Measurements from ENCODE around the gene PARD3. TPM values are rescaled to one million over a fixed set of nuclear protein-coding genes. Genes with fewer than 3 reads are reported as not detected.

The PARD3 gene
- total and polyA plus RNA-seq, 2 experiments from 2014 or later: 6.3 to 21.2 TPM

DNA sequence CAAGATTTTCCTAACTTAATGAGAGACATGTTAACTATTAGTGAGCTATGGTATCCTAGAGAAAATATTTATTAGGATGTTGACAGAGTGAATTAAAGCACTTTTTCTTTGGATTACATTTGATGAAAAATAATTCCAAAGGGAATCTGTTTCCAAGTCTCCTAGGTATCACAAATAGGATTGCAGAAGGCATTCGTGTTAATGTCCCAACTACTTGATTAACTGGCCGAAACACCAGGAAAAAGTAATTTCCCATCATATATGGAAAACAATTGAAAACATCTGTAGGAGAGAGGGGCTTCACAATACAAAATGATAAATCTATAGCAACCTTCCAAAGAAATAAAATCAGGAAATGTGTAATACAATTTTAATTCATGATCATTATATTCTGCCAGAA, 406.7 kb downstream of the PARD3 start:
- Histone ChIP-seq H2AFZ (no peak overlapping the region), H3K4me3 (no peak overlapping the region), H3K4me2 (ENCODE audit: unreplicated experiment) (no peak overlapping the region), H3K9me2 (ENCODE audit: insufficient read depth) (no peaks in the 10 kb centered on the region), H3K79me2 (ENCODE audit: insufficient read depth) (no peaks in the 10 kb centered on the region), H3K9me3 (ENCODE audit: low read depth) (no peaks in the 10 kb centered on the region), H3K4me1 (ENCODE audit: insufficient read depth) (peaks cover 7% of the 10 kb centered on the region; the same call in 1 of the 2 replicates), H4K20me1 (ENCODE audit: insufficient read depth) (no peaks in the 10 kb centered on the region), H3K36me3 (ENCODE audit: low read depth) (no peaks in the 10 kb centered on the region), H3F3A (ENCODE audit: insufficient read depth) (no peaks in the 10 kb centered on the region), H3K27ac (no peak overlapping the region), H3K9ac (no peak overlapping the region), H3K27me3 (replicated peaks; ENCODE audit: insufficient read depth) (no peaks in the 10 kb centered on the region)
- WGBS, 2 experiments (ENCODE audit: low coverage in 1 of 2, low lambda C conversion rate in 2 of 2, missing lambda C conversion rate in 2 of 2): 67% methylated on average over 2 of the region's 2 CpGs
- TF ChIP-seq EZH2 (IDR thresholded peaks at IDR 0.05; ENCODE audit: insufficient read depth, poor library complexity, severe bottlenecking) (no peak), EZH2phosphoT487 (IDR thresholded peaks at IDR 0.05; ENCODE audit: insufficient read depth, low read depth) (no peak)
- no peak for DNase-seq
- in situ Hi-C loops (cut with MboI): no loop called here

DNA sequence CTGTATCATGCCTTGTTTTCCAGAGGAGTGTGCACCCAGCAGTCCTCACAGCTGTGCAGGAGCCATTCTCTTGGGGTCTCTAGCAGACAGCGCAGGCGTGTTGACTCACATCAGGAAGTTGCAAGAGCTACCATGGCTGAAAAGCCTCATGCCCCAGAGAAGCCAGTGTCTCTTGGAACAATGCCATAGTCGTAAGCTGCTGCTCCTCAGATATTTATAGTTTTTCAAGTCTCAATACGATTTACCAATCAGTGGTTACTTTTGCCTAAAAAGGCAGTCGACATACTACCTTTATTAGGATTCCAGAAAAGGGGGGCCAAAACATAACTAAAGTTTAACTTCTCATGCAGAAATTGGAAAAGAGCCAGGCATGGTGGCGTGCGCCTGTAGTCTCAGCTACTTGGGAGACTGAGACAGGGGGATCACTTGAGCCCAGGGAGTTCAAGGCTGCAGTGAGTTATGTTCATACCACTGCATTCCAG, 407.7 kb downstream of the PARD3 start:
- H3K4me1 ChIP-seq (ENCODE audit: insufficient read depth): peaks cover 7% of the 10 kb centered on the region; the same call in 1 of the 2 replicates
- no peaks in the 10 kb centered on the region for H3K36me3 ChIP-seq (ENCODE audit: low read depth)
- H3K4me2 ChIP-seq (ENCODE audit: unreplicated experiment): no peak overlapping the region
- DNase-seq: no peak
- no peaks in the 10 kb centered on the region for H4K20me1 ChIP-seq (ENCODE audit: insufficient read depth)
- no peaks in the 10 kb centered on the region for H3F3A ChIP-seq (ENCODE audit: insufficient read depth)
- no peaks in the 10 kb centered on the region for H3K9me3 ChIP-seq (ENCODE audit: low read depth)
- no peaks in the 10 kb centered on the region for H3K79me2 ChIP-seq (ENCODE audit: insufficient read depth)
- H3K9ac ChIP-seq: no peak overlapping the region
- H3K27ac ChIP-seq: no peak overlapping the region
- H3K27me3 ChIP-seq (replicated peaks; ENCODE audit: insufficient read depth): no peaks in the 10 kb centered on the region
- WGBS, 2 experiments (ENCODE audit: low coverage in 1 of 2, low lambda C conversion rate in 2 of 2, missing lambda C conversion rate in 2 of 2): 75 to 78% methylated on average over 7 of the region's 7 CpGs
- H3K9me2 ChIP-seq (ENCODE audit: insufficient read depth): no peaks in the 10 kb centered on the region
- no peak overlapping the region for H3K4me3 ChIP-seq
- TF ChIP-seq EZH2phosphoT487 (IDR thresholded peaks at IDR 0.05; ENCODE audit: insufficient read depth, low read depth) (no peak), EZH2 (IDR thresholded peaks at IDR 0.05; ENCODE audit: insufficient read depth, poor library complexity, severe bottlenecking) (no peak)
- in situ Hi-C loops (cut with MboI): no loop called here
- no peak overlapping the region for H2AFZ ChIP-seq

DNA sequence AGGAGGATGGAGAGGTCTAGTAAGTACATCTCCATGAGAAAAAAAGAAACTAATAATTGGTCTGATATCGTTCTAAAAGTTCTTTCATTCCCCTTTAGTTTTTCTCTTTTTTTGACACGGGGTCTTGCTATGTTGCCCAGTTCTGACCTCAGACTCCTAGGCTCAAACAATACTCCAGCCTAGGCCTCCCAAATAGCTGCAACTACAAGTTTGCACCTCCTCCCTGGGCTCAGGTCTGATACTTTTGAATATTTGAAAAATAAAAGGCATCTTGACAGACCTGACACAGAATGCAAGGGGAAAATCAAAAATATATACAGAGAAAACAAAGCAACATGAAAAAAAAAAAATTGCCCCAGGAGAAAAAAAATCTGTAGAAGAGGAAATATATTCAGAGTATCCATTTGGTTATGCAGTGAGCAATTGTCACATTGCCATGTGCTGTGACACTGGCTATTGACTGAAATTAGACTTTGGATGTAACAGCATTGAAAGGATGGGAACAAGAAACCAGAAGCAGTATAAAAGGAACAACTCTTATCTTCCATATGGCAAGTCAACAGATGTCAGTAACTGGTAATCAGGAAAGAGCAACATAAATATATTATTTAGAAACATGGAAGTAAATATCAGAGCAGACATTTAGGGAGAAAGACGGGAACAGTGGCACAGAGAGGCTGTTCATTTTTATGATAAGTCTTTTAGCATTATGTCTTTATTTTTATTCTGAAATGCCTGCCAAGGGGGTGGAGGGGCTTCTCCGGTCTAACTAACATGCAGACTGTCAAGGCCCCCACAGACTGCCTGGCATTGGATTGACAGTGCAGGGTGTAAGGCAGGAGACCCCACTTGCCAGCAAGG, 408.4 kb downstream of the PARD3 start:
- TF ChIP-seq EZH2 (IDR thresholded peaks at IDR 0.05; ENCODE audit: insufficient read depth, poor library complexity, severe bottlenecking) (no peak), EZH2phosphoT487 (IDR thresholded peaks at IDR 0.05; ENCODE audit: insufficient read depth, low read depth) (no peak)
- Histone ChIP-seq H3K9me2 (ENCODE audit: insufficient read depth) (no peaks in the 10 kb centered on the region), H3K9me3 (ENCODE audit: low read depth) (no peaks in the 10 kb centered on the region), H3F3A (ENCODE audit: insufficient read depth) (no peaks in the 10 kb centered on the region), H3K27me3 (replicated peaks; ENCODE audit: insufficient read depth) (no peaks in the 10 kb centered on the region), H4K20me1 (ENCODE audit: insufficient read depth) (no peaks in the 10 kb centered on the region), H2AFZ (no peak overlapping the region), H3K9ac (no peak overlapping the region), H3K36me3 (ENCODE audit: low read depth) (no peaks in the 10 kb centered on the region), H3K4me2 (ENCODE audit: unreplicated experiment) (no peak overlapping the region), H3K4me1 (ENCODE audit: insufficient read depth) (peaks cover 7% of the 10 kb centered on the region; the same call in 1 of the 2 replicates), H3K4me3 (no peak overlapping the region), H3K27ac (no peak overlapping the region), H3K79me2 (ENCODE audit: insufficient read depth) (no peaks in the 10 kb centered on the region)
- in situ Hi-C loops (cut with MboI): no loop called here
- 73 to 75% methylated on average over 4 of the region's 4 CpGs for WGBS, 2 experiments (ENCODE audit: low coverage in 1 of 2, low lambda C conversion rate in 2 of 2, missing lambda C conversion rate in 2 of 2)
- DNase-seq: no peak

DNA sequence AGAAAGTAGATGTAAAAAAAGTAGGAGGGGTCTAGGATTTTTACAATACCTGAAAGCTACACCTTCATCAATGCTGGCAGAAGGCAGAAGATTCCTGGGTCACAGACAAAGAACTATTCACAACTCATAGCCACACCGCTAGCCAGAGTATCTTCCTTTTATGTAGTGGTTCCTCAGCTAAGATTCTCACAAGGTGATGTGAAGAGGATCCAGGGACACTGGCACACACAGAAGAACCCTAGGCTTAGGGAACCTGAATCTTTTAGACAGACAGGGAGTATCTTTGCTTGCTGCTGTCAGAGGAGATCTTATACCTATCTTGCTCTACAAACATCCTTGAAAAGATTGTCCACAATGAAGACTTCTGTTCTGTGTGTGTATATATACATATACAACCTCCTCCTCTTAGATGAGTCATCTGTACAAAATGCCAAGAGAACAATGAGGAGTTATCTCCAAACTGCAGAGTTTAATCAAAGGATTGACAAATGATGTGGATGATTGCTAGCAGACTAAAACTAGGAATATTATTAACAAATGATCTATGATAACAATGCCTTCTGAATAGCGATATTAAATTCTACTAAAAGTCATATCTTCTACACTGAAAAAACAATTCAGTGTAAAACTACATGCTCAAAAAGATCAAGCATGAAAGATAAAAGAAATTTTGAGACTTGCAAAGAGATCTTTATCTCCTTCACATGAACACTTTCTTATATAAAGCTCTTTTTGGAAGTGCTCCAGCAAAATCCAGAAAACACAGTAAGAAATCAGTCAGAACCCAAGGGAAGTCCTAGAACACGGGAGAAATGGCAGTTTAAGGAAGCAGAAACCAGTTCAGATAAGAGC, 409.3 kb downstream of the PARD3 start:
- Histone ChIP-seq H3K79me2 (ENCODE audit: insufficient read depth) (no peaks in the 10 kb centered on the region), H4K20me1 (ENCODE audit: insufficient read depth) (no peaks in the 10 kb centered on the region), H3K4me3 (no peak overlapping the region), H3K27ac (no peak overlapping the region), H3K9me3 (ENCODE audit: low read depth) (no peaks in the 10 kb centered on the region), H3K9ac (no peak overlapping the region), H3K9me2 (ENCODE audit: insufficient read depth) (no peaks in the 10 kb centered on the region), H3K27me3 (replicated peaks; ENCODE audit: insufficient read depth) (no peaks in the 10 kb centered on the region), H2AFZ (no peak overlapping the region), H3K36me3 (ENCODE audit: low read depth) (no peaks in the 10 kb centered on the region), H3F3A (ENCODE audit: insufficient read depth) (no peaks in the 10 kb centered on the region), H3K4me2 (ENCODE audit: unreplicated experiment) (no peak overlapping the region), H3K4me1 (ENCODE audit: insufficient read depth) (peaks cover 7% of the 10 kb centered on the region; the same call in 1 of the 2 replicates)
- peak; percentile 31 for DNase-seq
- no peak for TF ChIP-seq EZH2 (IDR thresholded peaks at IDR 0.05; ENCODE audit: insufficient read depth, poor library complexity, severe bottlenecking)
- no peak for TF ChIP-seq EZH2phosphoT487 (IDR thresholded peaks at IDR 0.05; ENCODE audit: insufficient read depth, low read depth)
- in situ Hi-C loops (cut with MboI): no loop called here
- WGBS, 2 experiments (ENCODE audit: low coverage in 1 of 2, low lambda C conversion rate in 2 of 2, missing lambda C conversion rate in 2 of 2): 95 to 99% methylated on average over 3 of the region's 3 CpGs
